ENCODE measurements around the gene DPY19L3. TPM values are rescaled to one million over a fixed set of nuclear protein-coding genes. Genes with fewer than 3 reads are reported as not detected.
"Not testable (repeated sequence)": the region's sequence is repeated elsewhere in the genome, so short reads cannot be mapped to it uniquely, and the experiment has no call there.

DPY19L3 gene
- total RNA-seq, 6 experiments from 2014 or later, result 23.5 to 32.7 (median 26.5) TPM

GRCh38 chr19:32436692-32437091 is 31.1 kb downstream of the DPY19L3 start:
- TF ChIP-seq, protein P1, sequence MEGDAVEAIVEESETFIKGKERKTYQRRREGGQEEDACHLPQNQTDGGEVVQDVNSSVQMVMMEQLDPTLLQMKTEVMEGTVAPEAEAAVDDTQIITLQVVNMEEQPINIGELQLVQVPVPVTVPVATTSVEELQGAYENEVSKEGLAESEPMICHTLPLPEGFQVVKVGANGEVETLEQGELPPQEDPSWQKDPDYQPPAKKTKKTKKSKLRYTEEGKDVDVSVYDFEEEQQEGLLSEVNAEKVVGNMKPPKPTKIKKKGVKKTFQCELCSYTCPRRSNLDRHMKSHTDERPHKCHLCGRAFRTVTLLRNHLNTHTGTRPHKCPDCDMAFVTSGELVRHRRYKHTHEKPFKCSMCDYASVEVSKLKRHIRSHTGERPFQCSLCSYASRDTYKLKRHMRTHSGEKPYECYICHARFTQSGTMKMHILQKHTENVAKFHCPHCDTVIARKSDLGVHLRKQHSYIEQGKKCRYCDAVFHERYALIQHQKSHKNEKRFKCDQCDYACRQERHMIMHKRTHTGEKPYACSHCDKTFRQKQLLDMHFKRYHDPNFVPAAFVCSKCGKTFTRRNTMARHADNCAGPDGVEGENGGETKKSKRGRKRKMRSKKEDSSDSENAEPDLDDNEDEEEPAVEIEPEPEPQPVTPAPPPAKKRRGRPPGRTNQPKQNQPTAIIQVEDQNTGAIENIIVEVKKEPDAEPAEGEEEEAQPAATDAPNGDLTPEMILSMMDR (IDR thresholded peaks at IDR 0.05), result no peak
- H3K36me3 Mint-ChIP-seq (ENCODE audit: low read depth), result peaks cover 11% of the 10 kb centered on the region
- no peak overlapping the region for H3K27ac Mint-ChIP-seq
- DNase-seq, result no peak
- H3K9me3 Mint-ChIP-seq, result no peaks in the 10 kb centered on the region
- H3K4me1 Mint-ChIP-seq (ENCODE audit: low read depth), result no peaks in the 10 kb centered on the region
- H3K4me3 Mint-ChIP-seq, result no peak overlapping the region
- H3K27me3 Mint-ChIP-seq (ENCODE audit: insufficient read depth), result no peaks in the 10 kb centered on the region

- peaks cover 11% of the 10 kb centered on the region for H3K36me3 Mint-ChIP-seq (ENCODE audit: low read depth)
- H3K27ac Mint-ChIP-seq, result no peak overlapping the region
- no peaks in the 10 kb centered on the region for H3K27me3 Mint-ChIP-seq (ENCODE audit: insufficient read depth)
- H3K9me3 Mint-ChIP-seq, result no peaks in the 10 kb centered on the region
- H3K4me3 Mint-ChIP-seq, result no peak overlapping the region
- TF ChIP-seq, protein P1 (IDR thresholded peaks at IDR 0.05), result no peak
- no peak for DNase-seq
- no peaks in the 10 kb centered on the region for H3K4me1 Mint-ChIP-seq (ENCODE audit: low read depth)
Observed at GRCh38 chr19:32437096-32437495, 31.5 kb downstream of the DPY19L3 start.

GRCh38 chr19:32438751-32439150 is 33.2 kb downstream of the DPY19L3 start:
- no peaks in the 10 kb centered on the region for H3K4me1 Mint-ChIP-seq (ENCODE audit: low read depth)
- no peak overlapping the region for H3K27ac Mint-ChIP-seq
- no peaks in the 10 kb centered on the region for H3K9me3 Mint-ChIP-seq
- H3K36me3 Mint-ChIP-seq (ENCODE audit: low read depth), result peaks cover 11% of the 10 kb centered on the region
- no peak for DNase-seq
- no peaks in the 10 kb centered on the region for H3K27me3 Mint-ChIP-seq (ENCODE audit: insufficient read depth)
- H3K4me3 Mint-ChIP-seq, result no peak overlapping the region
- TF ChIP-seq, protein P1 (IDR thresholded peaks at IDR 0.05), result no peak

DNA sequence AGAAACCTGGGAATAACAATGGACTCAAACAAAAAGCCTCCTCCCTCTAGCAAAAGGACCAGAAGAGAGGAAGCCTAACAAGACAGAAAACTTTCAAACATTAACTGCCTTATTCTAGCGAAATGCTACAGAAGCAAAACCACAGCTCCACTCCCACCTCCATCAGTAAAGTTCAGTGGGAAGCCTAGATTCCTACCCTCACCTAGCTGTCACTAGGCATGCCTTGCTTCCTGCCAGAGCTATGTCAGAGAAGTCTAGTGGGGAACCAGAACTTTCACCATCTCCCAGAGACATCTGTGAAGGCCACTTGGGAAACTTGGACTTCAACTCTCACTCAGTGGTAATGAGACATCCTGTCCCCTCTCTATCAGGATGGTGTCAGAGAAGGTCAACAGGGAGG is 37.1 kb downstream of the DPY19L3 start:
- no peaks in the 10 kb centered on the region for H3K4me1 Mint-ChIP-seq (ENCODE audit: low read depth)
- H3K4me3 Mint-ChIP-seq, result no peak overlapping the region
- TF ChIP-seq, protein P1 (IDR thresholded peaks at IDR 0.05), result no peak
- H3K27ac Mint-ChIP-seq, result no peak overlapping the region
- peaks cover 24% of the 10 kb centered on the region for H3K36me3 Mint-ChIP-seq (ENCODE audit: low read depth)
- H3K27me3 Mint-ChIP-seq (ENCODE audit: insufficient read depth), result no peaks in the 10 kb centered on the region
- H3K9me3 Mint-ChIP-seq, result no peaks in the 10 kb centered on the region
- DNase-seq, result no peak

- not testable (repeated sequence) for DNase-seq; H3K4me1 Mint-ChIP-seq (ENCODE audit: low read depth); H3K9me3 Mint-ChIP-seq; H3K4me3 Mint-ChIP-seq; H3K27me3 Mint-ChIP-seq (ENCODE audit: insufficient read depth); H3K27ac Mint-ChIP-seq
- H3K36me3 Mint-ChIP-seq (ENCODE audit: low read depth), result peaks cover 20% of the 10 kb centered on the region
Observed at GRCh38 chr19:32447534-32447933, 42.0 kb downstream of the DPY19L3 start.

DNA sequence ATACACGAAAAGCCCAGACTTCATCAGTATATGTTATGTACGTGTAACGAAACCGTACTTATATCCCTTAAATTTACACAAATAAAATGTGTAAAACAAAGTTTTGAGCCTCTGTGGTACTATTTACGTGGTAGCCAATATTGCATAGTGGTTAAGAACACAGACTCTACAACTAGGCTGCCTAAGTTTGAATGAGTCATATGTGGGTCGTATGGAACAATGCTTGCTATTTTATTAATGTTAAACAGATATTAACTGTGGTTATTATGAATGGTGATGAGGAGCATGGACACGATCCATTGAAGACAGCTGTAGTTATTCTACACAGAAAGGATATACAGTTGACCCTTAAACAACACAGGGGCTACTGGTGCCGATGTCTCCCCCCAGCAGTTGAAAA is 42.5 kb downstream of the DPY19L3 start:
- TF ChIP-seq, protein P1 (IDR thresholded peaks at IDR 0.05), result no peak
- Mint-ChIP-seq H3K9me3 (no peaks in the 10 kb centered on the region), H3K27me3 (ENCODE audit: insufficient read depth) (no peaks in the 10 kb centered on the region), H3K27ac (no peak overlapping the region), H3K36me3 (ENCODE audit: low read depth) (peaks cover 20% of the 10 kb centered on the region), H3K4me1 (ENCODE audit: low read depth) (no peaks in the 10 kb centered on the region), H3K4me3 (no peak overlapping the region)
- no peak for DNase-seq
